IMR-90 (cell line): ENCODE results near the gene TTC19. TPM values are rescaled to one million over a fixed set of nuclear protein-coding genes. Genes with fewer than 3 reads are reported as not detected.

Experiments used
- ATAC-seq: fragments of 200-7000 bp; cut with Tn5 transposase; 2 replicates; pipeline ENCODE4 v1.9.1; 2020; ENCODE audit warnings: low read depth, mild to moderate bottlenecking, moderate library complexity
- BruUV-seq: library from RNA; stranded (reverse); fragments of 400-500 nt; replicated peaks from 2 replicates; lab custom pipeline; 2021; lab: Mats Ljungman, UMichigan
- CTCF ChIA-PET: fragments of 300-600 bp; formaldehyde crosslinking; extraction: SDS; loops from one replicate; lab custom pipeline; 2021; ENCODE audit warnings: antibody characterized with exemption; lab: Yijun Ruan, JAX
- POLR2A ChIA-PET: fragments of 300-600 bp; sonication (Branson Sonifier 250); formaldehyde crosslinking; loops from one replicate; lab custom pipeline; 2022; ENCODE audit warnings: antibody characterized with exemption; ENCODE audit not compliant: unreplicated experiment; lab: Charles Lee
- DNase-seq: peaks from one replicate; pipeline ENCODE4 v3.0.0; 2013
- H2AFZ ChIP-seq: replicated peaks from 2 replicates; pipeline ENCODE3; 2013; ENCODE audit warnings: low read length, mild to moderate bottlenecking; ENCODE audit not compliant: poor library complexity
- H2AK5ac ChIP-seq: 2 replicates; pipeline ENCODE4 v1.6.1; 2013; ENCODE audit warnings: low read depth, low read length, inconsistent platforms
- H2AK9ac ChIP-seq: replicated peaks from 2 replicates; pipeline ENCODE3; 2013; ENCODE audit warnings: mild to moderate bottlenecking, low read depth, low read length, moderate library complexity; ENCODE audit not compliant: poor library complexity
- H2BK120ac ChIP-seq: 2 replicates; pipeline ENCODE4 v1.6.1; 2013; ENCODE audit warnings: low read depth, low read length, inconsistent platforms
- H2BK15ac ChIP-seq: 3 replicates; pipeline ENCODE4 v1.6.1; 2013; ENCODE audit warnings: low read depth, low read length, inconsistent platforms
- H2BK20ac ChIP-seq: 2 replicates; pipeline ENCODE4 v1.6.1; 2013; ENCODE audit warnings: low read depth, mild to moderate bottlenecking, inconsistent platforms, low read length, moderate library complexity
- H2BK5ac ChIP-seq: 2 replicates; pipeline ENCODE4 v1.6.1; 2013; ENCODE audit warnings: mild to moderate bottlenecking, low read depth, low read length, inconsistent platforms; ENCODE audit not compliant: poor library complexity, severe bottlenecking
- H3K14ac ChIP-seq: replicated peaks from 2 replicates; pipeline ENCODE4 v1.6.1; 2013; ENCODE audit warnings: low read depth, low read length, inconsistent platforms
- H3K18ac ChIP-seq: 2 replicates; pipeline ENCODE4 v1.6.1; 2013; ENCODE audit warnings: low read depth, low read length, control low read depth
- H3K23ac ChIP-seq: 2 replicates; pipeline ENCODE4 v1.6.1; 2013; ENCODE audit warnings: low read depth, low read length, inconsistent platforms
- H3K27ac ChIP-seq: 2 replicates; pipeline ENCODE4 v1.5.1; 2013; ENCODE audit warnings: mild to moderate bottlenecking, control low read depth, low read length; ENCODE audit not compliant: insufficient read depth
- H3K27me3 ChIP-seq: 2 replicates; pipeline ENCODE4 v1.6.1; 2013; ENCODE audit warnings: low read length; ENCODE audit not compliant: control insufficient read depth, insufficient read depth
- H3K36me3 ChIP-seq: 2 replicates; pipeline ENCODE4 v1.6.1; 2013; ENCODE audit warnings: low read length, mixed read lengths; ENCODE audit not compliant: control insufficient read depth, insufficient read depth
- H3K4ac ChIP-seq: 2 replicates; pipeline ENCODE4 v1.6.1; 2013; ENCODE audit warnings: low read depth, low read length, inconsistent platforms
- H3K4me1 ChIP-seq: 2 replicates; pipeline ENCODE4 v1.6.1; 2013; ENCODE audit warnings: low read length, mixed read lengths; ENCODE audit not compliant: control insufficient read depth, insufficient read depth
- H3K4me2 ChIP-seq: 2 replicates; pipeline ENCODE4 v1.6.1; 2013; ENCODE audit warnings: low read depth, mild to moderate bottlenecking, control low read depth, low read length, moderate library complexity
- H3K4me3 ChIP-seq: 2 replicates; pipeline ENCODE4 v1.5.1; 2013; ENCODE audit warnings: low read depth, mild to moderate bottlenecking, control low read depth, low read length, moderate library complexity; ENCODE audit not compliant: insufficient read depth
- H3K56ac ChIP-seq: 2 replicates; pipeline ENCODE4 v1.6.1; 2013; ENCODE audit warnings: low read length, inconsistent platforms; ENCODE audit not compliant: insufficient read depth; ENCODE audit errors: extremely low read depth
- H3K79me1 ChIP-seq, 2 experiments: 2 replicates each; pipeline ENCODE4 v1.6.1; 2013; ENCODE audit warnings: low read length in 2 of 2, inconsistent platforms in 1 of 2, low read depth in 1 of 2
- H3K9ac ChIP-seq: 2 replicates; pipeline ENCODE4 v1.6.1; 2013; ENCODE audit warnings: low read depth, low read length, control low read depth
- H3K9me1 ChIP-seq: 2 replicates; pipeline ENCODE4 v1.6.1; 2013; ENCODE audit warnings: low read length, inconsistent platforms; ENCODE audit not compliant: insufficient read depth
- H3K9me3 ChIP-seq: 2 replicates; pipeline ENCODE4 v1.6.1; 2013; ENCODE audit warnings: low read length; ENCODE audit not compliant: control insufficient read depth, insufficient read depth
- H4K20me1 ChIP-seq: 2 replicates; pipeline ENCODE4 v1.6.1; 2013; ENCODE audit warnings: low read length, inconsistent platforms; ENCODE audit not compliant: insufficient read depth
- H4K5ac ChIP-seq: 2 replicates; pipeline ENCODE4 v1.6.1; 2013; ENCODE audit warnings: mild to moderate bottlenecking, low read depth, low read length, control low read depth
- H4K8ac ChIP-seq, 2 experiments: 2 replicates each; pipeline ENCODE4 v1.6.1; 2013; ENCODE audit warnings: low read depth in 2 of 2, low read length in 2 of 2, control low read depth in 1 of 2, inconsistent platforms in 1 of 2
- H4K91ac ChIP-seq: 2 replicates; pipeline ENCODE4 v1.6.1; 2013; ENCODE audit warnings: low read depth, low read length, inconsistent platforms; ENCODE audit not compliant: insufficient read depth
- BHLHE40 ChIP-seq: fragments of 150-350 bp; IDR thresholded peaks from 2 replicates; pipeline ENCODE4 v1.6.1; 2016; ENCODE audit warnings: mild to moderate bottlenecking, low read depth, low read length
- CHD1 ChIP-seq: IDR thresholded peaks from 2 replicates; pipeline ENCODE4 v1.6.1; 2012; ENCODE audit warnings: low read depth, low read length, improper control_type of control experiment
- CTCF ChIP-seq: conservative IDR thresholded peaks from 2 replicates; pipeline ENCODE4 v1.5.1; 2012; ENCODE audit warnings: mild to moderate bottlenecking, low read depth, low read length, improper control_type of control experiment
- ELK1 ChIP-seq: fragments of 150-350 bp; IDR thresholded peaks from 2 replicates; pipeline ENCODE4 v1.6.1; 2016; ENCODE audit warnings: low read depth, mild to moderate bottlenecking, low read length, moderate library complexity, borderline replicate concordance
- FOS ChIP-seq: fragments of 150-350 bp; IDR thresholded peaks from 2 replicates; pipeline ENCODE4 v1.6.1; 2016; ENCODE audit warnings: low read depth, low read length
- MAZ ChIP-seq: IDR thresholded peaks from 2 replicates; pipeline ENCODE4 v1.6.1; 2012; ENCODE audit warnings: low read depth, mild to moderate bottlenecking, low read length, improper control_type of control experiment, moderate library complexity, borderline replicate concordance
- MXI1 ChIP-seq: IDR thresholded peaks from 2 replicates; pipeline ENCODE4 v1.6.1; 2012; ENCODE audit warnings: low read depth, mild to moderate bottlenecking, low read length, moderate library complexity, borderline replicate concordance
- NFE2L2 ChIP-seq: fragments of 150-350 bp; IDR thresholded peaks from 2 replicates; pipeline ENCODE4 v1.6.1; 2016; ENCODE audit warnings: low read depth, mild to moderate bottlenecking, low read length
- RAD21 ChIP-seq: IDR thresholded peaks from 2 replicates; pipeline ENCODE4 v1.6.1; 2012; ENCODE audit warnings: low read length, improper control_type of control experiment
- RCOR1 ChIP-seq: IDR thresholded peaks from 2 replicates; pipeline ENCODE4 v1.6.1; 2012; ENCODE audit warnings: mild to moderate bottlenecking, low read length, improper control_type of control experiment; ENCODE audit not compliant: insufficient replicate concordance
- RFX5 ChIP-seq: IDR thresholded peaks from 2 replicates; pipeline ENCODE4 v1.8.0; 2012; ENCODE audit warnings: low read depth, mild to moderate bottlenecking, low read length, moderate library complexity
- SMC3 ChIP-seq: fragments of 150-350 bp; IDR thresholded peaks from 2 replicates; pipeline ENCODE4 v1.6.1; 2016; ENCODE audit warnings: low read depth, mild to moderate bottlenecking, antibody characterized with exemption, low read length, moderate library complexity
- USF2 ChIP-seq: fragments of 150-350 bp; IDR thresholded peaks from 2 replicates; pipeline ENCODE4 v1.6.1; 2017; ENCODE audit warnings: mild to moderate bottlenecking, antibody characterized with exemption, low read length, low read depth
- WGBS, 2 experiments: methylation state at CpG; one replicate each; pipeline versions ENCODE4 v1.1.5 to v1.1.7; 2013; ENCODE audit warnings: missing lambda C conversion rate in 2 of 2; ENCODE audit not compliant: insufficient read length in 1 of 2; ENCODE audit errors: extremely low coverage in 2 of 2; 5-methylcytosine and 5-hydroxymethylcytosine counted together
- dilution Hi-C: fragments of 300-500 bp; cut with HindIII; formaldehyde crosslinking; loops from one replicate; pipeline ENCODE4 v1.14.3; 2018; ENCODE audit warnings: low sequenced_read_pairs; ENCODE audit not compliant: unreplicated experiment
- in situ Hi-C: fragments of 300-500 bp; cut with MboI; formaldehyde crosslinking; loops from 3 replicates; pipeline ENCODE4 v1.14.3; 2019; ENCODE audit warnings: low sequenced_read_pairs, inconsistent platforms, mixed read lengths
- intact Hi-C: fragments of 100-400 bp; cut with micrococcal nuclease; formaldehyde crosslinking; loops from 2 replicates; pipeline ENCODE4 v1.10.0; 2022
- polyA plus RNA-seq, 3 experiments: library from polyadenylated mRNA; depleted of rRNA; stranded (reverse); fragments of >200 nt; gene quantifications; 2 replicates each; pipeline ENCODE4 v1.2.3, GENCODE V29; 2012; ENCODE audit warnings: low replicate concordance in 1 of 3
- total RNA-seq: library from RNA; depleted of rRNA; stranded (reverse); fragments of >200 nt; gene quantifications from 2 replicates; pipeline ENCODE4 v1.2.3, GENCODE V29; 2012

The TTC19 gene
- total and polyA plus RNA-seq, 2 of the 4 experiments (the other 2 are of a cell fraction): 8.3 to 12.9 TPM

GRCh38 chr17:16072031-16072430 is 72.4 kb downstream of the TTC19 start:
- intact Hi-C loops: no loop called here
- no TSS peak for BruUV-seq
- H3K14ac ChIP-seq: no peak overlapping the region
- WGBS, 2 experiments: no CpG with 5 or more reads among the region's 1 CpG
- TF ChIP-seq CHD1 (no peak), MAZ (no peak), RAD21 (no peak), USF2 (no peak), SMC3 (no peak), RCOR1 (no peak), NFE2L2 (no peak), MXI1 (no peak), ELK1 (no peak), BHLHE40 (no peak), FOS (no peak), CTCF (no peak), RFX5 (no peak)
- H3K79me1 ChIP-seq: peaks cover 11 to 42% of the 10 kb centered on the region in 2 experiments; a peak in 3 of 4 replicates
- no peak overlapping the region for H3K23ac ChIP-seq
- DNase-seq (no peak), ATAC-seq (no peak)
- H3K4me2 ChIP-seq: no peak overlapping the region
- H2AK5ac ChIP-seq: no peak overlapping the region
- no peaks in the 10 kb centered on the region for H4K20me1 ChIP-seq
- peaks cover 40% of the 10 kb centered on the region for H3K36me3 ChIP-seq
- H3K56ac ChIP-seq: no peak overlapping the region
- no peak overlapping the region for H3K27ac ChIP-seq
- no peak overlapping the region for H2BK20ac ChIP-seq
- dilution Hi-C loops: no loop called here
- H2AFZ ChIP-seq: no peak overlapping the region
- H3K4me3 ChIP-seq: no peak overlapping the region
- no peak overlapping the region for H2AK9ac ChIP-seq
- H4K91ac ChIP-seq: no peak overlapping the region
- no peak overlapping the region for H2BK5ac ChIP-seq
- H3K9me3 ChIP-seq: no peaks in the 10 kb centered on the region
- no peak overlapping the region for H3K4ac ChIP-seq
- H3K4me1 ChIP-seq: peaks cover 3% of the 10 kb centered on the region; the same call in 1 of the 2 replicates
- H3K9me1 ChIP-seq: peaks cover 6% of the 10 kb centered on the region; the same call in 1 of the 2 replicates
- H3K18ac ChIP-seq: no peak overlapping the region
- CTCF ChIA-PET: no interaction called here
- no peak overlapping the region for H2BK15ac ChIP-seq
- no peak overlapping the region for H3K9ac ChIP-seq
- in situ Hi-C loops: no loop called here
- H4K5ac ChIP-seq: no peak overlapping the region
- no peak overlapping the region for H4K8ac ChIP-seq
- no peak overlapping the region for H2BK120ac ChIP-seq
- H3K27me3 ChIP-seq: no peaks in the 10 kb centered on the region
- POLR2A ChIA-PET: no interaction called here
